Measurements from ENCODE around the gene SPEF2.
"Not testable (repeated sequence)": the region's sequence is repeated elsewhere in the genome, so short reads cannot be mapped to it uniquely, and the experiment has no call there.

The SPEF2 gene

DNA sequence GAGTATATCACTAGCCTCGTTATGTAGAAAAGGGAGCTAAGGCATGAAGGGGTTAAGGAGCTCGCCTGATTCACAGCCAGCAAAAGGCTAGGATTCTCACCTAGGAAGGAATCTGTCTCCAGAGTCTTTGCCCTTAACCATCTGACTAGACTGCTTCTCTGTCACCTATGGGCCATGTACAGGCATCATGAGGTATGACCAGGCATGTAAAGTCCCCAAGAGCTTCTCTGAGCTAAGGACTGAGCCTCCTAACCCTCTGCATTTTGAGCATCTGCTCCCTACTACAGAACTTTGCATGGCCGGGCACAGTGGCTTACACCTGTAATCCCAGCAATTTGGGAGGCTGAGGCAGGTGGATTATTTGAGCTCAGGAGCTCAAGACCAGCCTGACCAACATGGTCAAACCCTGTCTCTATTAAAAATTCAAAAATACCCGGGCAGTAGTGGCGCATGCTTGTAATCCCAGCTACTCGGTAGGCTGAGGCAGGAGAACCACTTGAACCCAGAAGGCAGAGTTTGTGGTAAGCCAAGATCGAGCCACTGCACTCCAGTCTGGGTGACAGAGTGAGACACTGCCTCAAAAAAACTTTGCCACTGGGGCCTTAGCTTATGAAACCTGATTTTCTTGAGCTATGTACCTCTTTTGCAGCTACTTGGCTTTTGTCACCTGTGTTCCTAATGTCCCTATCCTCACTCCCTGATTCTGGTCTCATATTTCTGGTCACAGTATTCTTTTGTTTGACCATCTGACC, 205.9 kb downstream of the SPEF2 start:
- no peak for DNase-seq (ENCODE audit: low read depth)

DNA sequence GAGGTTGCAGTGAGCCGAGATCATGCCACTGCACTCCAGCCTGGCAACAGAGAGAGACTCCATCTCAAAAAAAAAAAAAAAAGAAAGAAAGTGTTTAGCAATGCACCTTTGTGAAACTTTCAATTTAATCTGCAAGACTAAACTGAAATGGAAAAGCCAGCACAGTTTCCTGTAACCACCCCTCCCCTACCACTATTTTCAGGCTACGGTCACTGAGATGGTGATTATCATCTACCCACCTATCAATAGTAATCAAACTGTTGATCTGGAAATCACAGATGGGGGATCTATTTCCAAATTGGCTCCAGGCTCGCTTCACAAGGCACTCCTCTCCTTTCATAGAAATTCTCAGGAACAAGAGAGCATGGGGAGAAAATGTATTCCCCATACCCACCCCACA, 208.4 kb downstream of the SPEF2 start:
- DNase-seq (ENCODE audit: low read depth) = no peak

DNA sequence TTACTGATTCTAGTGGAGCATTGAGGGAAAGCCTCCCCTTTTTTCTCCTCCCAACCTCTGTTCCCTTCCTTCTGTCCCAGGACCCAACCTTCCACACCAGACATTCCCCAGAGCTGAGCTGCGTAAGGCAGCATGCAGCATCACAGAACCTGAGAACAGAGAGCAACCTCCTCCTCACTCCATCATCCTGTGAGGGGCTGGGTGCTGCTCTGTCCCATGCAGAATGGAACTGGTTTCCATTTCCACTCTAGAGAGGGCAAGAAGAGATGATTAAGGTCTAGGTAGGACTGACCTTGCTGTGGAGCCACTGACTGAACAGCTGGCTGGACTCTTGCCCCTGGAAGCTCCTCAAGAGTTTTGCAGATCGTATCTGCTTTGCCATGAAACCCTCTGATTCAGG, 208.9 kb downstream of the SPEF2 start:
- no peak for DNase-seq (ENCODE audit: low read depth)

DNA sequence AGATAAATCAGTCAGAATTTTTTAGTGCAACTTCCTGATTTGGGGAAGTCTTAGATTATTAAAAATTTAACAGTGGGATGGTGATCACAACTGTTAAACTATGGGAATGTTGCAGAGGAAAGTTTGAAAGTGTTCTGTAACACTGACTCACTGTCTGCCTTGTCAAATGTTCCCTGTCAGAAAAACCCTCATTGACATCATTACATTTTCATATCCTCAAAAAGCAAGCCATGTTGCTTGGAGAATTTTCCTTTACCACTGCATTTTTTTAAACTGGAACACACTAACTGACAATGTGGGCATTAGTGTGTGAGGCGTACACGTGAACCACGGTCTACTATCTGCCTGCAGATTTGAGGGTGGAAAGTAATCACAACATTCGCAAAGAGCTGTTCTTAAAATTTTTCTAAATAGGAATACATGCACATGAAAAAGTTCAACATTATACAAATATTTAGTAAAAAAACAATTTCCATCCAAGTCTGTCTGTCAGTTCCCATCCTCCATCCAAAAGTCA, 210.5 kb downstream of the SPEF2 start:
- DNase-seq (ENCODE audit: low read depth) = no peak

DNA sequence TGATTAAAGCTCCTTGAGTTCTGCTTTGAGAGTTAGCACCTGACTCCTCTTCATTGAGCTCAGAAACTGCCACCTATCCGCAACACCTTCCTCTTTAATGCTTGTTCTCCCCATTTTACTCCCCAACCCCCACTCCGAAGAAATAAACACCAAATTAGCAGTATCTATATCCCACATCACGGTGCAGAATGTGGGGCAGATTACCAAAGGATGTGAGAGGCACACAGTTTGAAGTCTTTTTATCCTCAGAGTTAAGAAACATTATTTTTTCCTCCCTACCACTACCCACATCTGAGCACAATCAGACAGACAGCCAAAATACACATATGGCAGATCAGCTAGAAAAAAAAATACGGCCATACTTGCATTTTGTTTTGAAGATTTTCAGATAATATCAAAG, 212.9 kb downstream of the SPEF2 start:
- DNase-seq (ENCODE audit: low read depth) = no peak

DNA sequence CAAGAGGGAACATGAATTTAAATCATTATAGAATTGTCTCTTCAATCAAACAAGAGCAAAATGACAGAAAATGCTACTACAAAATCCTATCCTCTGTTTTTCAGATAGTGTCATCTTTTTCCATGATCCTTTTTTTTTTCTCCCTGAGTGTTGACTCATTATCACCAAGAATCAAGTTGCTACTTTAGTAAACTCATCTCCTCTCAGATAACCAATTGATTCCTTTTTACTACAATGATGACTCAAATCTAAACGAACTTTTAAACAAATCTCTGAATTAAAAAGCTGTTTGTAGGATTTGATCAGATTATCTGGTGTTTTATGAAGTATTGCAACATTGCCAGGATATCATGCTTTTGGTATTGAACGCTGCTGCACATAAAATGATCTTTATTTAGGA, 215.1 kb downstream of the SPEF2 start:
- DNase-seq (ENCODE audit: low read depth) = no peak

DNA sequence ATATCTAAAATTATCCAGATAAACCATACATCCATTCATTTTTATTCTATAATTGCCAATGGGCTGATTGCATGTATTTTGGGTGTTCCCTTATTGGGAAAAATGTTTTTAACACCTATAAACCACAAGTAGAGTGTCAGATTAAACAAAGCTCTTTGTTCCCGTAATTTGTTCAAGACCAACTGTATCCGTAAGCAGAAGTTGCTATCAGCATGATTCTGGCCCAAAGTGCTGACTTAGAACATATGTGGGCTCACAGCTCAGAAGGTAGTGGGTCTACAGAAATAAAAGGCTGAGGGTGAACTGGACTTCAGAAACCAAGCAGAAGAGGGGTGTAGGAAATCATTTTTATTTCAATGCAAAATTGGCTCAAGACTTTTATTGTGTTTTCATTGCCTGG, 215.6 kb downstream of the SPEF2 start:
- DNase-seq (ENCODE audit: low read depth) = no peak

DNA sequence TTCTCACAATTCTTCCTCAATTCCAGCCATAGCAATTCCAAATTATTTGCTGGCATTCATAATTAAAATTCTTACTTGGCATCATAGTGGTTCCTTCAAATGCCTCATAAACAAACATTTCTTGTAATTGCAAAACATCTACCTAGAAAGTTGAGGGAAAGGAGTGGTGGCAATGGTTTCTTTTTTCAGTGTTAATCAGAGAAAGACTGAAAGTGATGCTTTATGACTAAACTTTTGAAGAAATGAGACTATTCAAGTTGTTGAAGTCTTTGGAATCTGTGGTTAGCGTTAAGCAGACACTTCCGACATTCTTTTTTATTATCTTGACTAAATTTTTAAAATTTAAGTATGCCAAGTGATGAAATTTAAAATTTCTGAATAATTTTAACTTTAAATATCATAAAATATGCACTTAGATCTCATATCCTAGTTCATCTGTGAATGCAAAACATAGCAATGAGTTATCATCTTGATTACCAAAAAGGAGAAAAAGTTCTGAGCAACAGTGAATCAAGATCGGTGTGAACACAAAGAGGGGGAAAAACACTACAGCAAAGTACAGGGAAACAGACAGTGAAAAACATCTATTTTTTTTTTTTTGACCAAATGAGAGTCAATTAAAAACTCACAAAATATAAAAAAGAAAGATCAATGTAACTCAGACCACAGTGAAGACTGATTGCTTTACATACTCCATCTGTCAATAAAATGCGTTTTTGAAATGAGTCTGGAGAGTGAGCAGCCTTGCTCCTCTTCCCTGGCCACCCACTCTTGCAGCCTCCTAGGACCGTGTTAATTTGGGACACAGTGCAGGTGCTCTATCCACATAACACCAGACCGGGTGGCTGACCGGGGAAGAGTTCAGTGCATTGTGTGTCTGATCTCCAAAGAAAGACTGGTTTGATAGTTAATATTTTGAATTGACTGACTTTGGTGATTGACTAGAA, 218.4 kb downstream of the SPEF2 start:
- no peak for DNase-seq (ENCODE audit: low read depth)

DNA sequence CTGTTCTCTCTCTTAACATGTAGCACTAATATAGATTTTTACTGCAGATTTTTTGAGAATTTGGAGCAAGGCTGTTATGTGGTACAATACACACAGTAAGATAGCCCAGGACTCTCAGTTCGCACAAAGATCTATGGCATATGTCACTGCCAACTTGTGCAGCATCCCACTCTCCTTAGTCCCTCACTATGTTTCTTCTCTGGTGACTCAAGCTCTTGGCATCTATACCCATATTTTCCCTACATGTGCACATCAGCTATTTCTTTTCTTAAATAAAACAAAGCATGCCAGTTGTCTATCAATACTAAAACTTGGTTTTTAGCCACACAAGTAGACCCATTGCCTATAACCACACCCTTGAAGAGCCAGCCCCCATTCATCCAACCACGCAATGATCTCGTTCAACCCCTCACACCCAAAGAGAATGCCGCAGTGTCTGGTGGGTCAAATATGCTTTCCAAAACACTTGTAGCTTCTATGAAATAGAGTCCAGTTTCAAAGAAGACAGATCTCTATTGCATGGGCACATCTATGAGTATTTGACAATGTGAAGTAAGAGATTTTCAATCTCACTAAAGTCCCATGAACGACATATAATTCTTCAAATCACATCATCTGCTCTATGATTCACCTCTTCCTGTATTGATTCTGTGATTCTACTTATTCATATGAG, 220.8 kb downstream of the SPEF2 start:
- DNase-seq (ENCODE audit: low read depth) = no peak

DNA sequence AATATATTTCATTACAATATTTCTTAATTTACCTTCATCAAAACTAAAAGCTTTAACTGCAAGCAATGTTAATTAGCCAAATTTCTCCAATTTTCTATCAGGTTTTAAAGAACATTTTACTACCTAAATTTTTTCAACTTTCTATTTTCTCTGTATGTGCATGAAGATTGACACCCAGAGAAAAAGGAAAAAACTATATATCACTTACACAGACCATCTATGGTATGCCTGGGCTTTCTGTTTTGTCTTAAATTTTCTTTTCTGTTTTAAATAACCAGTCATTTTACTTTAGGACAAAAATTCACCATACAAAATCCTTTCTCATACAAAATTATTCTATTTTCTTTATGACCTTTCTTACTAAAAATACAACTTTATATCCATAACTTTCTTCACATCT, 225.2 kb downstream of the SPEF2 start:
- no peak for DNase-seq (ENCODE audit: low read depth)

DNA sequence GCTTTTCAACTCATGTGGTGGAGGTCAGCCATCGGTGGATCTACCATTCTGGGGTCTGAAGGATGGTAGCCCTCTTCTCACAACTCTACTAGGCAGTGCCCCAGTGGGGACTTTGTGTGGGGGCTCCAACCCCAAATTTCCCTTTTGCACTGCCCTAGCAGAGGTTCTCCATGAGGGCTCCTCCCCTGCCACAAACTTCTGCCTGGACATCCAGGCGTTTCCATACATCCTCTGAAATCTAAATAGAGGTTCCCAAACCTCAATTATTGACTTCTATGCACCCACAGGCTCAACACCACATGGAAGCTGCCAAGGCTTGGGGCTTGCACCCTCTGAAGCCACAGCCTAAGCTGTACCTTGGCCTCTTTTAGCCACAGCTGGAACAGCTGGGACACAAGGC, 227.8 kb downstream of the SPEF2 start:
- not testable (repeated sequence) for DNase-seq (ENCODE audit: low read depth)

DNA sequence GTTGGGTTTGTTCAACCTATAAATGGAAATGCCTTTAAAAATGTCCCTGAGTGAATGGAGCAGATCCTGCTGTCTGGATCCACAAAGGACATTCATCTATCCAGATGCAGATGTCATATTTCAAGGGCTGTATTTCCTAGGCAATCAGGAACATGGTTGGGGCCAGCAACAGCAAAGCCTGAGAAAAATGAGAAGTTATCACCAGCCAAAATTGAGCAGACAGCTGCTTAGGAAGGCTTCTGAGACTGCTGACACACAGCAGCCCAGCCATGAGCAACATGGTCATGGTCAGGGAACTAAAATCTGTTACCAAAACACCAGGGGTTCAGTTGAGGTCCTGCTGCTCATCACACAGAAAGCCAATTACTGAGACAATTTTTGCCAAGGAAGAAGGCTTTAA, 229.8 kb downstream of the SPEF2 start:
- no peak for DNase-seq (ENCODE audit: low read depth)

DNA sequence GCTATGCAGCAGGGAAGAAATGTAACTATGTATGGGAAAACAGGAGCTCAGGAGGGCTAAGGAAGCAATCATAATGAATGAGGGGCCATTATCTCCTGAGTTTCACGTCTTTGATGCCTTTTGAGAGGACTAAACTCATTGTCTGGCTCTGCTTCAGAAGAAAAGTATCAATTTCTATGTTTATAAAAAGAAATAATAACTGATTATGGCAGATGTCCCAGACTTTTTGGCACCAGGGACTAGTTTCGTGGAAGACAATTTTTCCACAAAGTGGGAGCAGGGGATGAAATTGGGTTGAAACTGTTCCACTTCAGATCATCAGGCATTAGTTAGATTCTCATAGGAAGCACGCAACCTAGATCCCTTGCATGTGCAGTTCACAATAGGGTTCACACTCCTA, 230.3 kb downstream of the SPEF2 start:
- no peak for DNase-seq (ENCODE audit: low read depth)

DNA sequence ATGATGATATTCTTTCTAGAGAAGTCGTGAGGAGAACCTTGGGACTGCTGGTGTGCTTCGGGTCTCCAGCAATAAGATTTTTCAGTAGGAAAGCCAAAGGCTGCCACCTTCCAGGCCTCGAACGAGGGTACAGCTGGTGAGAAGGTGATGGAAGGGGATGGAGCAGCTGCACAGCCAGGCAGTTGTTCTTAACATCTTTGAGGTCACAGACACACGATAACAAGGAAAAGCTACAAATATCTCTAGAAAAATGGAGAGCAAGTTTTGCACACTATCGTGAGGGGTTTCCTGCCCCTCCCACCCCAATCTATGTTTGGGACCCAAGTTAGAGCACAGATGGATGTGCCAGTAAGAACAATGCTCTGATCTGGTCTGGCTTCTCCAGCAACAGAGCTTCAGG, 232.2 kb downstream of the SPEF2 start:
- no peak for DNase-seq (ENCODE audit: low read depth)

DNA sequence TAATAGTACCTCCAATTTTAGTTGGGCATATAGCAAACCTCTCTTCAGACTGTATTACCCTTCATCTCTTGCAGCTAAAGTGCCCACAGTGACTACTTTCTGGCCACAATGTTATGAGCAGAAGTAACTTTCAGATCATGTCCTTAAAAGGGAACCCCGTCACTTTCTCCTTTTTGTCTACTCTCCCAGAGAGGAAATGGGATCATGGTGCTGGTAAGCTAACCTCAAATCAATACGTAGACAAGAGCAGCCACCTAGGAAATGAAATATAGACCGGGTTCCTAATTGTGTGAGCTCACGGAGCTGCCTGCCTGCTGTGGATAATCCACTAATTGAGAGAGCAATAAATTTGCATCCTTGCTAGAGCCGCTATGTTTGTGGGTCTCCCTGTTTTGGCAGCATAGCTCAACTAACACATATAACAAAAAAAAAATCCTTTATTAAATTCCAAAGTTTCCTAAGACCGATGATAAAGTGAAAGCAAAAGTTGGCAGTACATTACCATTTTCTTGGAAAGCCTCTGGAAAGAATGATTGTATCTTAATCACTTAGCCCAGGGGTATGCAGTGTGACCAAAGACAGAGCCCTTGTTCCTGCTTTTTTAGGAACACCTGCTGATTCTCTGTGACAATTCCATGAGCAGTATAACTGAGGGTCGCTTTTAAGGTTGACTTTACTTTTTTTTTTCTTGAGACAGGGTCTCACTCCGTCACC, 233.5 kb downstream of the SPEF2 start:
- DNase-seq (ENCODE audit: low read depth) = no peak

DNA sequence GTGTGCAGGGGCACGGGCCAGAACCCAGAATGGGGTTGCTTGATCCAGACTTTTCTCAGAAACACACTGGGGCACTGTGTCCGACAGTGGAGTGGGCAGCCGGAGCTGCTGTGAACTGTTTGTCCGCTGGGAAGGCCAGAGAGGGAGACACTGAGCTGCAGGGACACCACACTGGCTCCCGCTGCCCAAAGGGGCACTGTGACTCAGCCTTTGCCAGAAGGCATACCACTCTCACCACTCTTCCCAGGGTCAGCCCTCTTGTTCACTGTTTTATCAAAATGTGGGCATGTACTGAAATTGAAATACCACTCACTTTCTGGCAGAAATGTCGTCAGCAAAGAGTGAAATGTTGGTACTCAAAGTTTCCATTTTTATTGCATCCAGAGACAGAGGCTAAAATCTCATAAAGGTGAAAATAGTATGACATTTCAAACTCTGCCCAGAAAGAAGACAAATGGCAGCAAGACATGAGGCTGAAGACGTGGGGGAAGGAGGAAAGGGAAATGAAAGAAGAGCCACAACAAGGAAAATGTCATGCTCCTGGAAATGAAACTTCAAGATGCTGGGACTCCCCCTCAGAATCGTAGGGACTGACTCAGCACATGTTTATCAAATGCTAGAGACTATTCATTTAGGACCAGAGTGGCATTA, 234.5 kb downstream of the SPEF2 start:
- no peak for DNase-seq (ENCODE audit: low read depth)

DNA sequence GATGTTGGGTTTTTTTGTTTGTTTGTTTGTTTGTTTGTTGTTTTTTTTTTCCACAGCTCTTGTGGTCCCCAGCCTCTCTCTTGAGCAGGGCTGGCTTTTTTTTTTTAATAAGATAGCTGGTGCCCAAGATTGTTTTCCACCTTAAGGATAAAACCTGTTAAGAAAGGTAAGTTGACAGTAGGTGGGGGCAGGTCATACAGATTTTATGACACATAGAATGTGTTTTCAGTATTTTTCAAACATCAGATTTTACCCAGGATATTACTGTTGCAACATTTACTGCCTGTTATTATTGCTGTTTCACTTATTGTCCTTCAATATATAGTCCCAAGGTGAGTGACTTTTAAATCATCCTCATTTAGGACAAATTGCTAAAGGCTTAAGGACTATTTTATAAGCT, 235.1 kb downstream of the SPEF2 start:
- no peak for DNase-seq (ENCODE audit: low read depth)

DNA sequence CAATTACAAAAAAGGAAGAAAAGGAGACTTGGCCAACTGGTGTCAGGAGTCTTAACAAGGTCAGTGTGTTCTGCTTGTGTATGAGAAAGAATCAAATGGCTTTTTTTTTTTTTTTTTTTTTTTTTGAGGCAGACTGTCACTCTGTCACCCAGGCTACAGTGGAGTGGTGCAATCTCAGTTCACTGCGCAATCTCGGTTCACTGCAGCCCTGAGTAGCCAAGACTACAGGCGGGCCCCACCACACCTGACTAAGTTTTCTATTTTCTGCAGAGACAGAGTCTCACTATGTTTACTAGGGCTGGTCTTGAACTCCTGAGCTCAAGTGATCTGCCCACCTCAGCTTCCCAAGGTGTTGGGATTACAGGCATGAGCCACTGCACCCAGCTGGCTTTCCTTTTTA, 236.0 kb downstream of the SPEF2 start:
- no peak for DNase-seq (ENCODE audit: low read depth)

DNA sequence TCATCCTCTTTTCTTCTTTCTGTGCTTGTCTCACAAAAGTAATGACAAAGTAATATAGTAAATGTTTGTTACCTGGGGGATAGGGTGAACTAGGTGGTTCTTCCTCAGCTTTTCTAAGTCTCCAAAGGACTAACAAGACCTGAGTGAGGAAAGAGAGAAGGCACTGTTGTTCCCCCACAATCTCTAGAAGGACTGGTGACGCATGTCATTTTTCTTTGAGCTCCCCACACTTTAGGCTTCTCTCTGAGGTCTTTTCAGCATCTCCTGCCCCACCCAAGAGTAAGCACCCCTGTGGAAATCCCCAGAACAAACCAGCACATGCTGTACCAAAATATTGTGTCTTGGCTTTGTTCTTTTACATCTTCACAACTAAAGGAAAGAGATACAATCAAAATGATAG, 236.6 kb downstream of the SPEF2 start:
- no peak for DNase-seq (ENCODE audit: low read depth)

DNA sequence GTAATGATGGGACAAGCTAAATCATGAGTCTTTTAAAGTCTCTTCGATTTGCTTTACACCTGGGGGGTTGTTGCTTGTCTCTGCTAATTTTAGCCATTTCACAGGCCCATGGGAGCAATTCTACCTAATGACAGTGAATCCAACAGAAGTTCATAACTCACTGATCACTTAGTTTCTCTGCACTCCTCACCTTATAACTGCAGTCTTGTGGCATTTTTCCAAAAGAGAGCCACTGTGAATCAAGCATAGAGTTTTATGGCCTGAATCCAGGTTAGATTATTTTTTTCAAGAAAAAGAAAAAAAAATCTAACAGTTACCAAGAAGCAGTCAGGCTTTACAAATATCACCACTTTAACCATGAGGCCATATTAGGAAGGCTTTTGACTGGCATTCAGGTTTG, 237.5 kb downstream of the SPEF2 start:
- DNase-seq (ENCODE audit: low read depth) = no peak

DNA sequence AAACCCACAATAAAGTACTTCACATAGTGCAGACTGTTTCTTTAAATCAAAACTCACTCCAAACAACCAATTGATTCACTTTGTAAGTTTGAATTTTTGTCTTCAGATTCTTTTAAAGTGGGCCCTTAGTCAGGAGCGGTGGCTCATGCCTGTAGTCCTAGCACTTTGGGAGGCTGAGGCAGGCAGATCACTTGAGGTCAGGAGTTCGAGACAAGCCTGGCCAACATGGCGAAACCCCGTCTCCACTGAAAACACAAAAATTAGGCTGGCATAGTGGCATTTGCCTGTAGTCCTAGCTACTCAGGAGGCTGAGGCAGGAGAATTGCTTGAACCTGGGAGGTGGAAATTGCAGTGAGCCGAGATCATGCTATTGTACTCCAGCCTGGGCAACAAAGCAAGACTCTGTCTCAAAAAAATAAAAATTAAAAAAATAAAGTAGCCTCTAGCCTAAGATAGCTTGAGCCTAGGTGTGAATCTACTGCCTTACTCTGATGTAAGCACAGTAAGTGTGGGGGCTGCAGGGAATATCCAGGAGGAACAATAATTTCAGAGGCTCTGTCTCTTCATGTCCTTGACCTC, 238.6 kb downstream of the SPEF2 start:
- not testable (repeated sequence) for DNase-seq (ENCODE audit: low read depth)

All from fibroblast of the conjunctiva (primary cell).